HepG2 (cell line): ENCODE measurements around the gene SPSB1. TPM values are rescaled to one million over a fixed set of nuclear protein-coding genes. Genes with fewer than 3 reads are reported as not detected.

Experiments used
- ETS1 ChIP-seq: sonication (generic); formaldehyde crosslinking; IDR thresholded peaks from 2 replicates; pipeline ENCODE4 v1.4.0; 2020; ENCODE audit warnings: missing genetic modification reagents
- NR3C1 ChIP-seq: sonication (generic); formaldehyde crosslinking; IDR thresholded peaks from 2 replicates; pipeline ENCODE4 v1.4.0; 2020; ENCODE audit warnings: missing genetic modification reagents
- PHF5A ChIP-seq: IDR thresholded peaks from one replicate; pipeline ENCODE4 v1.6.1; 2018; ENCODE audit warnings: low read depth, missing genetic modification reagents; ENCODE audit not compliant: unreplicated experiment
- PLRG1 ChIP-seq: fragments of 450-650 bp; conservative IDR thresholded peaks from 2 replicates; pipeline ENCODE4 v1.6.1; 2016
- RAD21 ChIP-seq: fragments of 450-650 bp; formaldehyde crosslinking; IDR thresholded peaks from 2 replicates; pipeline ENCODE4 v1.5.0; 2020; ENCODE audit warnings: mild to moderate bottlenecking
- SNAPC4 ChIP-seq: sonication (generic); formaldehyde crosslinking; IDR thresholded peaks from 2 replicates; pipeline ENCODE4 v1.4.0; 2020; ENCODE audit warnings: mild to moderate bottlenecking, missing genetic modification reagents
- ZBTB21 ChIP-seq: sonication (generic); formaldehyde crosslinking; IDR thresholded peaks from 2 replicates; pipeline ENCODE4 v1.4.0; 2020; ENCODE audit warnings: missing genetic modification reagents
- ZNF614 ChIP-seq: IDR thresholded peaks from 2 replicates; pipeline ENCODE4 v1.6.1; 2018; ENCODE audit warnings: missing biosample characterization, missing genetic modification reagents, inconsistent platforms, borderline replicate concordance
- ZNF709 ChIP-seq: sonication (generic); formaldehyde crosslinking; IDR thresholded peaks from 2 replicates; pipeline ENCODE4 v1.5.0; 2020; ENCODE audit warnings: mild to moderate bottlenecking, missing genetic modification reagents
- polyA plus RNA-seq, 8 experiments: library from polyadenylated mRNA; depleted of rRNA in 3 of 8; stranded (reverse) in 7 of 8; unstranded in 1 of 8; fragments of >200 nt; fragmentation: Illumina TruSeq in 4 of 8; extraction: Trizol in 4 of 8; gene quantifications; 2 replicates each; pipeline versions ENCODE4 v1.2.1 to v1.2.3, GENCODE V29; 2011 to 2016; ENCODE audit warnings: low read depth in 4 of 8, missing spikeins in 1 of 8, mixed read lengths in 1 of 8; ENCODE audit not compliant: insufficient read depth in 1 of 8
- total RNA-seq, 5 experiments: library from RNA; depleted of rRNA; stranded (reverse); fragments of >200 nt; fragmentation: Illumina TruSeq; extraction: Trizol; gene quantifications; 2 replicates each; pipeline ENCODE4 v1.2.3, GENCODE V29; 2016; ENCODE audit warnings: low read depth in 1 of 5
- TF ChIP-seq, protein P1 (sequence below): sonication (generic); formaldehyde crosslinking; IDR thresholded peaks from 2 replicates; pipeline ENCODE4 v1.4.0; 2020; ENCODE audit warnings: mild to moderate bottlenecking, missing genetic modification reagents
- TF ChIP-seq, protein P2 (sequence below): conservative IDR thresholded peaks from 2 replicates; pipeline ENCODE4 v1.6.1; 2018; ENCODE audit warnings: missing genetic modification reagents
- TF ChIP-seq, protein P3 (sequence below), 2 experiments: sonication (generic) in 1 of 2; formaldehyde crosslinking in 1 of 2; IDR thresholded peaks; 2 replicates each; pipeline versions ENCODE4 v1.6.1 to v1.9.0; 2014 to 2022; ENCODE audit warnings: antibody characterized with exemption in 1 of 2, borderline replicate concordance in 1 of 2, inconsistent platforms in 1 of 2, low read depth in 1 of 2, missing genetic modification reagents in 1 of 2

Gene SPSB1
- total and polyA plus RNA-seq, 2 of the 13 experiments (the other 11 are each of a cell fraction or from before 2014, with no cell fraction given), result 5.0 to 8.0 TPM

GRCh38 chr1:9399510-9400424, 107.1 kb downstream of the SPSB1 start (continued):
- TF ChIP-seq SNAPC4 (CRISPR knock-in tag), result no peak; the same call in 1 of the 2 replicates
- no peak for TF ChIP-seq ZNF614 (CRISPR knock-in tag)
- TF ChIP-seq, protein P1, sequence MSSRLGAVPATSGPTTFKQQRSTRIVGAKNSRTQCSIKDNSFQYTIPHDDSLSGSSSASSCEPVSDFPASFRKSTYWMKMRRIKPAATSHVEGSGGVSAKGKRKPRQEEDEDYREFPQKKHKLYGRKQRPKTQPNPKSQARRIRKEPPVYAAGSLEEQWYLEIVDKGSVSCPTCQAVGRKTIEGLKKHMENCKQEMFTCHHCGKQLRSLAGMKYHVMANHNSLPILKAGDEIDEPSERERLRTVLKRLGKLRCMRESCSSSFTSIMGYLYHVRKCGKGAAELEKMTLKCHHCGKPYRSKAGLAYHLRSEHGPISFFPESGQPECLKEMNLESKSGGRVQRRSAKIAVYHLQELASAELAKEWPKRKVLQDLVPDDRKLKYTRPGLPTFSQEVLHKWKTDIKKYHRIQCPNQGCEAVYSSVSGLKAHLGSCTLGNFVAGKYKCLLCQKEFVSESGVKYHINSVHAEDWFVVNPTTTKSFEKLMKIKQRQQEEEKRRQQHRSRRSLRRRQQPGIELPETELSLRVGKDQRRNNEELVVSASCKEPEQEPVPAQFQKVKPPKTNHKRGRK (CRISPR knock-in tag), result no peak
- no peak for TF ChIP-seq PLRG1
- 0 out of 2 replicates have a peak, but pooled peaks have one; percentile 19 for TF ChIP-seq ZNF709 (CRISPR knock-in tag)
- no peak for TF ChIP-seq NR3C1 (CRISPR knock-in tag)
- TF ChIP-seq, protein P2, sequence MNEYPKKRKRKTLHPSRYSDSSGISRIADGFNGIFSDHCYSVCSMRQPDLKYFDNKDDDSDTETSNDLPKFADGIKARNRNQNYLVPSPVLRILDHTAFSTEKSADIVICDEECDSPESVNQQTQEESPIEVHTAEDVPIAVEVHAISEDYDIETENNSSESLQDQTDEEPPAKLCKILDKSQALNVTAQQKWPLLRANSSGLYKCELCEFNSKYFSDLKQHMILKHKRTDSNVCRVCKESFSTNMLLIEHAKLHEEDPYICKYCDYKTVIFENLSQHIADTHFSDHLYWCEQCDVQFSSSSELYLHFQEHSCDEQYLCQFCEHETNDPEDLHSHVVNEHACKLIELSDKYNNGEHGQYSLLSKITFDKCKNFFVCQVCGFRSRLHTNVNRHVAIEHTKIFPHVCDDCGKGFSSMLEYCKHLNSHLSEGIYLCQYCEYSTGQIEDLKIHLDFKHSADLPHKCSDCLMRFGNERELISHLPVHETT (CRISPR knock-in tag), result no peak
- no peak for TF ChIP-seq ZBTB21 (CRISPR knock-in tag)
- TF ChIP-seq PHF5A (CRISPR knock-in tag), result no peak
- TF ChIP-seq RAD21, result 0 out of 2 replicates have a peak, but pooled peaks have one; percentile 14
- TF ChIP-seq, protein P3, sequence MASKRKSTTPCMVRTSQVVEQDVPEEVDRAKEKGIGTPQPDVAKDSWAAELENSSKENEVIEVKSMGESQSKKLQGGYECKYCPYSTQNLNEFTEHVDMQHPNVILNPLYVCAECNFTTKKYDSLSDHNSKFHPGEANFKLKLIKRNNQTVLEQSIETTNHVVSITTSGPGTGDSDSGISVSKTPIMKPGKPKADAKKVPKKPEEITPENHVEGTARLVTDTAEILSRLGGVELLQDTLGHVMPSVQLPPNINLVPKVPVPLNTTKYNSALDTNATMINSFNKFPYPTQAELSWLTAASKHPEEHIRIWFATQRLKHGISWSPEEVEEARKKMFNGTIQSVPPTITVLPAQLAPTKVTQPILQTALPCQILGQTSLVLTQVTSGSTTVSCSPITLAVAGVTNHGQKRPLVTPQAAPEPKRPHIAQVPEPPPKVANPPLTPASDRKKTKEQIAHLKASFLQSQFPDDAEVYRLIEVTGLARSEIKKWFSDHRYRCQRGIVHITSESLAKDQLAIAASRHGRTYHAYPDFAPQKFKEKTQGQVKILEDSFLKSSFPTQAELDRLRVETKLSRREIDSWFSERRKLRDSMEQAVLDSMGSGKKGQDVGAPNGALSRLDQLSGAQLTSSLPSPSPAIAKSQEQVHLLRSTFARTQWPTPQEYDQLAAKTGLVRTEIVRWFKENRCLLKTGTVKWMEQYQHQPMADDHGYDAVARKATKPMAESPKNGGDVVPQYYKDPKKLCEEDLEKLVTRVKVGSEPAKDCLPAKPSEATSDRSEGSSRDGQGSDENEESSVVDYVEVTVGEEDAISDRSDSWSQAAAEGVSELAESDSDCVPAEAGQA (IDR thresholded peaks at IDR 0.05; ENCODE audit: low read depth), result no peak
- TF ChIP-seq, protein P3 (CRISPR knock-in tag; IDR thresholded peaks at IDR 0.05; ENCODE audit: borderline replicate concordance), result no peak
- no peak for TF ChIP-seq ETS1 (CRISPR knock-in tag)
